Bronchial epithelial cell (primary cell): ENCODE results near the gene TRPM5. TPM values are rescaled to one million over a fixed set of nuclear protein-coding genes. Genes with fewer than 3 reads are reported as not detected.
A peak's percentile ranks its signal among the peaks of the same experiment; 100 is the strongest.

Source experiments
- DNase-seq: peaks from one replicate; pipeline ENCODE4 v3.0.0-alpha.2; 2010; ENCODE audit warnings: low read depth
- FAIRE-seq: peaks from 2 replicates; lab custom pipeline; 2011; peaks lifted over from hg19 to GRCh38; lab: Jason Lieb, UNC
- H3K27me3 ChIP-seq: 2 replicates; pipeline ENCODE4 v1.5.1; 2011; ENCODE audit warnings: low read length; ENCODE audit not compliant: control insufficient read depth, insufficient read depth
- H3K36me3 ChIP-seq: 2 replicates; pipeline ENCODE4 v1.5.1; 2011; ENCODE audit warnings: low read length; ENCODE audit not compliant: control insufficient read depth, insufficient read depth
- H3K4me3 ChIP-seq: 2 replicates; pipeline ENCODE4 v1.5.1; 2011; ENCODE audit warnings: mild to moderate bottlenecking, low read depth, low read length, control low read depth
- CTCF ChIP-seq: IDR thresholded peaks from 2 replicates; pipeline ENCODE4 v1.5.1; 2011; ENCODE audit warnings: mild to moderate bottlenecking, moderate library complexity, low read length, control low read depth, inconsistent platforms; ENCODE audit not compliant: insufficient read depth, severe bottlenecking
- total RNA-seq: library from RNA; depleted of rRNA; stranded (reverse); fragments of >200 nt; gene quantifications from 2 replicates; pipeline ENCODE4 v1.2.1, GENCODE V29; 2014

TRPM5 gene
- total RNA-seq, 1 donor from 2014 or later: not detected

DNA sequence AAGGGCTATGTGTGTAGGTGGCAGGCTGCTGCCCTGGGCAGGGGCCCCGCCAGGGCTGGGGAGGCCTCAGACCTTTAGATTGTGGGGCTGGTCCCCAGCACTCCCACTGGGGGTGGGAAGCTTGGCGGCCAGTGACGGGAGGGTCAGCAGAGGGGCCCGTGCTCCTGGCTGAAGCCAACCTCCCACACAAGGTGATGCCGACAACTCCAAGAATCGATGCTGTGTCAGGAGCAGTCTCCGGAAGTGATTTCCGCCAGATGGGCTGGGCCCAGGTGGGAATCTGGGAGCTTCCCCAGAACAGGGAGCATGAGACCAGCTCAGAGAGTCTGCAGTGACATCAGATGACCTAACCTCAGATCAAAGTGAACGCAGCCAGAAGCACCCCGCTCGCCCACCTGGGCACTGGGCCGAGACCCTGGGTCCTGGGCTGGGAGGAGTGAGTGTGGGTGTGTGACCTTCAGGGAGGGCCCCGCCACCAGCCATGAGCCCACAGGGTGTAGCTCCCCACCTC is 7.7 kb downstream of the TRPM5 start:
- no peak for DNase-seq
- no peak for TF ChIP-seq CTCF
- Histone ChIP-seq H3K27me3 (no peaks in the 10 kb centered on the region), H3K36me3 (no peaks in the 10 kb centered on the region), H3K4me3 (no peak overlapping the region)
- no peak for FAIRE-seq

- FAIRE-seq (no peak), DNase-seq (no peak)
- Histone ChIP-seq H3K36me3 (no peaks in the 10 kb centered on the region), H3K4me3 (no peak overlapping the region), H3K27me3 (no peaks in the 10 kb centered on the region)
- no peak for TF ChIP-seq CTCF
These were observed 8.2 kb downstream of the TRPM5 start for GRCh38 chr11:2436013-2436520.

- Histone ChIP-seq H3K27me3 (no peaks in the 10 kb centered on the region), H3K36me3 (no peaks in the 10 kb centered on the region), H3K4me3 (no peak overlapping the region)
- FAIRE-seq (peak; percentile 23), DNase-seq (no peak)
- TF ChIP-seq CTCF: no peak
These were observed 8.9 kb downstream of the TRPM5 start for GRCh38 chr11:2435288-2436012.

GRCh38 chr11:2434506-2435255 is 9.6 kb downstream of the TRPM5 start:
- no peaks in the 10 kb centered on the region for H3K27me3 ChIP-seq
- H3K36me3 ChIP-seq: no peaks in the 10 kb centered on the region
- TF ChIP-seq CTCF: no peak
- DNase-seq (no peak), FAIRE-seq (no peak)
- no peak overlapping the region for H3K4me3 ChIP-seq

DNA sequence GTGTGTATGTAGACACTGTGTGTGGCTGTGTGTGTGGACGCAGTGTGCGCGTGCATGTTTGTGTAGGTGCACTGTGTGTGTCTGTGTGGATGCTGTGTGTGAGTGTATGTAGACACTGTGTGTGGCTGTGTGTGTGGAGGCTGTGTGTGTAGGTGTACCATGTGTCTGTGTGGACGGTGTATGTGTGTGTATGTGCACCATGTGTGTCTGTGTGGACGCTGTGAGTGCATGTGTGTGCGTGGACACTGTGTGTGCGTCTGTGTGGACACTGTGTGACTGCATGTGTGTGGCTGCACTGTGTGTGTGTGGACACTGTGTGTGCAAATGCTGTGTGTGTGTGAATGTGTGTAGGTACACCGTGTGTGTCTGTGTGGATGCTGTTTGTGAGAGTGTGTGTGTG is 10.3 kb downstream of the TRPM5 start:
- FAIRE-seq (peak; percentile 99), DNase-seq (no peak)
- no peaks in the 10 kb centered on the region for H3K36me3 ChIP-seq
- no peaks in the 10 kb centered on the region for H3K27me3 ChIP-seq
- TF ChIP-seq CTCF: no peak
- no peak overlapping the region for H3K4me3 ChIP-seq
